SK-N-SH (cell line): Measurements from ENCODE around the gene SLC20A1. TPM values are rescaled to one million over a fixed set of nuclear protein-coding genes. Genes with fewer than 3 reads are reported as not detected.

Experiments used
- CTCF ChIA-PET: fragments of 300-600, 350-600 bp; formaldehyde crosslinking; extraction: SDS; loops from one replicate; lab custom pipeline; 2021; lab: Yijun Ruan, JAX
- POLR2A ChIA-PET: fragments of 350-600 bp; sonication (Branson Sonifier 250); formaldehyde crosslinking; extraction: SDS; loops from one replicate; lab custom pipeline; 2020; ENCODE audit warnings: antibody characterized with exemption, inconsistent platforms; lab: Yijun Ruan, JAX
- DNase-seq: peaks from one replicate; pipeline ENCODE4 v3.0.0; 2012
- H2AFZ ChIP-seq: fragments of 200-600 bp; sonication (generic); 2 replicates; pipeline ENCODE4 v1.8.1; 2016; ENCODE audit warnings: antibody characterized with exemption, mild to moderate bottlenecking, low read depth
- H3F3A ChIP-seq: fragments of 200-600 bp; sonication (generic); replicated peaks from 2 replicates; pipeline ENCODE3; 2016; ENCODE audit warnings: antibody characterized with exemption, mild to moderate bottlenecking; ENCODE audit not compliant: insufficient read depth
- H3K27ac ChIP-seq, 2 experiments: fragments of 200-500 bp in 1 of 2; fragments of 200-600 bp in 1 of 2; sonication (Bioruptor generic) in 1 of 2; sonication (generic), shearing (Covaris generic) in 1 of 2; 2 replicates each; pipeline versions ENCODE4 v1.5.1 to v1.6.1; 2014 to 2016; ENCODE audit warnings: low read depth in 2 of 2, inconsistent platforms in 1 of 2, low read length in 1 of 2, mild to moderate bottlenecking in 1 of 2, mixed read lengths in 1 of 2
- H3K27me3 ChIP-seq: fragments of 200-600 bp; sonication (generic), shearing (Covaris generic); 2 replicates; pipeline ENCODE4 v1.6.1; 2016; ENCODE audit warnings: mixed run types; ENCODE audit not compliant: insufficient read depth
- H3K36me3 ChIP-seq, 2 experiments: fragments of 200-500 bp in 1 of 2; fragments of 200-600 bp in 1 of 2; sonication (Bioruptor generic) in 1 of 2; sonication (generic) in 1 of 2; replicated peaks in 1 of 2; 2 replicates each; pipeline versions ENCODE3 to v1.5.1; 2014 to 2016; ENCODE audit warnings: low read length in 1 of 2, mild to moderate bottlenecking in 1 of 2; ENCODE audit not compliant: insufficient read depth in 2 of 2, control insufficient read depth in 1 of 2
- H3K4me1 ChIP-seq, 2 experiments: fragments of 200-500 bp in 1 of 2; fragments of 200-600 bp in 1 of 2; sonication (Bioruptor generic) in 1 of 2; sonication (generic), shearing (Covaris generic) in 1 of 2; 2 replicates each; pipeline versions ENCODE4 v1.5.1 to v1.6.1; 2014 to 2016; ENCODE audit warnings: low read depth in 1 of 2, low read length in 1 of 2, mixed run types in 1 of 2; ENCODE audit not compliant: insufficient read depth in 2 of 2, control insufficient read depth in 1 of 2
- H3K4me2 ChIP-seq: fragments of 200-600 bp; sonication (generic), shearing (Covaris generic); 2 replicates; pipeline ENCODE4 v1.6.1; 2017; ENCODE audit warnings: mixed run types
- H3K4me3 ChIP-seq, 2 experiments: fragments of 200-500 bp in 1 of 2; fragments of 200-600 bp in 1 of 2; sonication (Bioruptor generic) in 1 of 2; sonication (generic), shearing (Covaris generic) in 1 of 2; 2 replicates each; pipeline versions ENCODE4 v1.5.1 to v1.8.1; 2014 to 2016; ENCODE audit warnings: low read depth in 2 of 2, inconsistent platforms in 1 of 2, low read length in 1 of 2, mild to moderate bottlenecking in 1 of 2, mixed read lengths in 1 of 2, moderate library complexity in 1 of 2
- H3K79me2 ChIP-seq: fragments of 200-600 bp; sonication (generic); 2 replicates; pipeline ENCODE4 v1.8.1; 2017; ENCODE audit warnings: mild to moderate bottlenecking; ENCODE audit not compliant: insufficient read depth
- H3K9ac ChIP-seq: fragments of 200-600 bp; sonication (generic); 2 replicates; pipeline ENCODE4 v1.6.1; 2017; ENCODE audit warnings: mixed run types
- H3K9me2 ChIP-seq: fragments of 200-600 bp; sonication (generic); 2 replicates; pipeline ENCODE4 v1.6.1; 2017; ENCODE audit warnings: mixed run types
- H3K9me3 ChIP-seq: fragments of 200-600 bp; sonication (generic); 2 replicates; pipeline ENCODE4 v1.6.1; 2017; ENCODE audit warnings: mixed run types, mild to moderate bottlenecking, moderate library complexity
- H4K20me1 ChIP-seq: fragments of 200-600 bp; sonication (generic); 2 replicates; pipeline ENCODE4 v1.6.1; 2017; ENCODE audit warnings: mild to moderate bottlenecking, mixed run types; ENCODE audit not compliant: insufficient read depth
- CHD2 ChIP-seq: fragments of 150-350 bp; IDR thresholded peaks from 2 replicates; pipeline ENCODE4 v1.6.1; 2018; ENCODE audit warnings: low read length; ENCODE audit not compliant: partially characterized antibody
- EP300 ChIP-seq, 2 experiments: IDR thresholded peaks; 2 replicates each; pipeline versions ENCODE4 v1.4.0 to v1.6.1; 2012; ENCODE audit warnings: borderline replicate concordance in 1 of 2, low read depth in 1 of 2, low read length in 1 of 2
- FOXJ3 ChIP-seq: sonication (generic); formaldehyde crosslinking; IDR thresholded peaks from 2 replicates; pipeline ENCODE4 v1.5.1; 2020; ENCODE audit warnings: mild to moderate bottlenecking, missing genetic modification reagents
- GABPA ChIP-seq: IDR thresholded peaks from 2 replicates; pipeline ENCODE4 v1.4.0; 2012; ENCODE audit warnings: low read depth, mild to moderate bottlenecking
- JUND ChIP-seq: IDR thresholded peaks from 2 replicates; pipeline ENCODE4 v1.4.0; 2012
- MEF2A ChIP-seq: IDR thresholded peaks from 2 replicates; pipeline ENCODE4 v1.4.0; 2012; ENCODE audit warnings: low read depth, borderline replicate concordance
- RCOR1 ChIP-seq: fragments of 150-350 bp; IDR thresholded peaks from 2 replicates; pipeline ENCODE4 v1.6.1; 2017; ENCODE audit warnings: antibody characterized with exemption, low read length
- SIN3A ChIP-seq: IDR thresholded peaks from 2 replicates; pipeline ENCODE4 v1.6.1; 2012; ENCODE audit warnings: low read depth, mild to moderate bottlenecking, low read length, moderate library complexity, borderline replicate concordance
- TCF12 ChIP-seq: IDR thresholded peaks from 2 replicates; pipeline ENCODE4 v1.4.0; 2012
- TEAD4 ChIP-seq: IDR thresholded peaks from 2 replicates; pipeline ENCODE4 v1.4.0; 2012; ENCODE audit warnings: mild to moderate bottlenecking, borderline replicate concordance; ENCODE audit not compliant: insufficient read depth
- WGBS: methylation state at CpG from one replicate; pipeline ENCODE4 v1.1.6; 2017; ENCODE audit warnings: low lambda C conversion rate; 5-methylcytosine and 5-hydroxymethylcytosine counted together
- polyA plus RNA-seq, 3 experiments: library from polyadenylated mRNA; depleted of rRNA; stranded (reverse); fragments of >200 nt; gene quantifications; 2 replicates each; pipeline ENCODE4 v1.2.3, GENCODE V29; 2012
- TF ChIP-seq, protein P1 (sequence below): fragments of 150-350 bp; IDR thresholded peaks from 2 replicates; pipeline ENCODE4 v1.6.1; 2017; ENCODE audit warnings: antibody characterized with exemption, low read length, low read depth, borderline replicate concordance
- TF ChIP-seq, protein P2 (sequence below): IDR thresholded peaks from 2 replicates; pipeline ENCODE4 v1.4.0; 2012; ENCODE audit warnings: low read depth, borderline replicate concordance
- TF ChIP-seq, protein P3 (sequence below): IDR thresholded peaks from 2 replicates; pipeline ENCODE4 v1.4.0; 2012; ENCODE audit warnings: low read depth, borderline replicate concordance

The SLC20A1 gene
- polyA plus RNA-seq, 1 of the 3 experiments (the other 2 are of a cell fraction) = 56.3 TPM

DNA sequence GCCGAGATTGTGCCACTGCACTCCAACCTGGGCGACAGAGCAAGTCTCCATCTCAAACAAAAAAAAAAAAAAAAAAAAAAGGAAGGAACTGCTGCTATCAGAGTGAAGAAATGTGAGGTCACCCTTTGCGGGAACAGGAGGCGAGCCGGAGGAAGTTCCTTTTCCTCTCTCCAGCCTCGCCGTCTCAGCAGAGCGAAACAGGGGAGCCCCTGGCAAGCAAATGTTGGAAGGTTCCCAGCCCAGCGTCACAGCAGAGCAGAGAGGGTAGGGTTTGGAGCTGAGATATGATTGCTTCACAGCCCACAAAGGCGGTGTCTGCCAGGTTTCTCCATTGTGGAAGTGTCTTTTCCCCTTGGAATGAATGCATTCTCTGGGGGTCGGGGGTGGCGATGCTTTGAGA lies 28.5 kb downstream of the SLC20A1 start:
- Histone ChIP-seq H4K20me1 (no peaks in the 10 kb centered on the region), H2AFZ (no peak overlapping the region), H3F3A (no peaks in the 10 kb centered on the region), H3K9me3 (no peaks in the 10 kb centered on the region), H3K4me2 (no peak overlapping the region), H3K4me3 (no peak overlapping the region), H3K36me3 (no peaks in the 10 kb centered on the region), H3K27ac (no peak overlapping the region), H3K9ac (no peak overlapping the region), H3K79me2 (no peaks in the 10 kb centered on the region), H3K9me2 (no peaks in the 10 kb centered on the region), H3K4me1 (no peaks in the 10 kb centered on the region), H3K27me3 (no peaks in the 10 kb centered on the region)
- DNase-seq = no peak
- ChIA-PET POLR2A (no interaction called here), CTCF (interaction anchor here (0.5 kb wide), 1 partner anchor 79 kb away, joined by 3 read pairs; no protein-coding TSS in a partner anchor)
- no peak for TF ChIP-seq EP300 (IDR thresholded peaks at IDR 0.05; ENCODE audit: borderline replicate concordance in 1 of 2, low read depth in 1 of 2, low read length in 1 of 2)
- no peak for TF ChIP-seq FOXJ3
- no peak for TF ChIP-seq RCOR1
- TF ChIP-seq MEF2A = no peak
- no peak for TF ChIP-seq GABPA
- no peak for TF ChIP-seq SIN3A
- TF ChIP-seq JUND = no peak
- TF ChIP-seq, protein P1, sequence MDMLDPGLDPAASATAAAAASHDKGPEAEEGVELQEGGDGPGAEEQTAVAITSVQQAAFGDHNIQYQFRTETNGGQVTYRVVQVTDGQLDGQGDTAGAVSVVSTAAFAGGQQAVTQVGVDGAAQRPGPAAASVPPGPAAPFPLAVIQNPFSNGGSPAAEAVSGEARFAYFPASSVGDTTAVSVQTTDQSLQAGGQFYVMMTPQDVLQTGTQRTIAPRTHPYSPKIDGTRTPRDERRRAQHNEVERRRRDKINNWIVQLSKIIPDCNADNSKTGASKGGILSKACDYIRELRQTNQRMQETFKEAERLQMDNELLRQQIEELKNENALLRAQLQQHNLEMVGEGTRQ = no peak
- 95% methylated on average over 12 of the region's 12 CpGs for WGBS

DNA sequence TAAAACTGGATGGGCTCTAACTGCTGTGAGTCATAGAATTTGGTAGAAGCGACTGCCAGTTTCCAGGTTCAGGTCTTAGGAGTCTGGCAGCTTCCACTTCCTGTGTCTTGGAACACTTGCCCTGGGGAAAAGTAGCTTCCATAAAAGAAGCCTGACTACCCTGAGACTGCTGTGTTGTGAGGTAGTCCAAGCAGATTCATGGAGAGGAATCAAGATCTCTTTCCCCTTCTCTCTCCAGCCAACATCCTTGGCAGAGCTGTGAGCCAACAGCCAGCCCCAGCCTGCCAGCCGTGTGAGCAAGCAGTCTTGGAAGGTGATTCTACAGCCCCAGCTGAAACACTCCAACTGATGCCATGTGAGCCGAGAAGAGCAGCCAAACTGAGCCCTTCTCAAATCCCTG lies 33.7 kb downstream of the SLC20A1 start:
- H3K9me3 ChIP-seq = no peaks in the 10 kb centered on the region
- H3K4me3 ChIP-seq = no peak overlapping the region
- no peaks in the 10 kb centered on the region for H4K20me1 ChIP-seq
- H3K36me3 ChIP-seq = no peaks in the 10 kb centered on the region
- POLR2A ChIA-PET = interaction anchor here (0.5 kb wide), 1 partner anchor 28 kb away, joined by 4 read pairs; no protein-coding TSS in a partner anchor
- DNase-seq = no peak
- H3K9me2 ChIP-seq = no peaks in the 10 kb centered on the region
- no peak overlapping the region for H3K4me2 ChIP-seq
- WGBS = 69% methylated on average over 3 of the region's 3 CpGs
- no peak overlapping the region for H3K27ac ChIP-seq
- H3K79me2 ChIP-seq = no peaks in the 10 kb centered on the region
- H3K9ac ChIP-seq = no peak overlapping the region
- peaks cover 5% of the 10 kb centered on the region for H3F3A ChIP-seq
- no peak for TF ChIP-seq TEAD4
- TF ChIP-seq, protein P2, sequence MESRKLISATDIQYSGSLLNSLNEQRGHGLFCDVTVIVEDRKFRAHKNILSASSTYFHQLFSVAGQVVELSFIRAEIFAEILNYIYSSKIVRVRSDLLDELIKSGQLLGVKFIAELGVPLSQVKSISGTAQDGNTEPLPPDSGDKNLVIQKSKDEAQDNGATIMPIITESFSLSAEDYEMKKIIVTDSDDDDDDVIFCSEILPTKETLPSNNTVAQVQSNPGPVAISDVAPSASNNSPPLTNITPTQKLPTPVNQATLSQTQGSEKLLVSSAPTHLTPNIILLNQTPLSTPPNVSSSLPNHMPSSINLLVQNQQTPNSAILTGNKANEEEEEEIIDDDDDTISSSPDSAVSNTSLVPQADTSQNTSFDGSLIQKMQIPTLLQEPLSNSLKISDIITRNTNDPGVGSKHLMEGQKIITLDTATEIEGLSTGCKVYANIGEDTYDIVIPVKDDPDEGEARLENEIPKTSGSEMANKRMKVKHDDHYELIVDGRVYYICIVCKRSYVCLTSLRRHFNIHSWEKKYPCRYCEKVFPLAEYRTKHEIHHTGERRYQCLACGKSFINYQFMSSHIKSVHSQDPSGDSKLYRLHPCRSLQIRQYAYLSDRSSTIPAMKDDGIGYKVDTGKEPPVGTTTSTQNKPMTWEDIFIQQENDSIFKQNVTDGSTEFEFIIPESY = no peak
- TF ChIP-seq TCF12 = no peak
- TF ChIP-seq, protein P3, sequence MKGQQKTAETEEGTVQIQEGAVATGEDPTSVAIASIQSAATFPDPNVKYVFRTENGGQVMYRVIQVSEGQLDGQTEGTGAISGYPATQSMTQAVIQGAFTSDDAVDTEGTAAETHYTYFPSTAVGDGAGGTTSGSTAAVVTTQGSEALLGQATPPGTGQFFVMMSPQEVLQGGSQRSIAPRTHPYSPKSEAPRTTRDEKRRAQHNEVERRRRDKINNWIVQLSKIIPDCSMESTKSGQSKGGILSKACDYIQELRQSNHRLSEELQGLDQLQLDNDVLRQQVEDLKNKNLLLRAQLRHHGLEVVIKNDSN = no peak
- TF ChIP-seq RCOR1 = no peak
- TF ChIP-seq CHD2 = no peak
- H2AFZ ChIP-seq = 0 out of 2 replicates have a peak overlapping the region, but pooled peaks have one; percentile 65
- CTCF ChIA-PET = interaction anchor here (0.9 to 2.3 kb wide), 3 partner anchors 11 to 52 kb away, joined by 3 to 6 read pairs (median 5); no protein-coding TSS in a partner anchor
- H3K4me1 ChIP-seq = no peaks in the 10 kb centered on the region
- no peaks in the 10 kb centered on the region for H3K27me3 ChIP-seq
